ENCODE measurements around the gene NLGN4Y.

Gene NLGN4Y

DNA sequence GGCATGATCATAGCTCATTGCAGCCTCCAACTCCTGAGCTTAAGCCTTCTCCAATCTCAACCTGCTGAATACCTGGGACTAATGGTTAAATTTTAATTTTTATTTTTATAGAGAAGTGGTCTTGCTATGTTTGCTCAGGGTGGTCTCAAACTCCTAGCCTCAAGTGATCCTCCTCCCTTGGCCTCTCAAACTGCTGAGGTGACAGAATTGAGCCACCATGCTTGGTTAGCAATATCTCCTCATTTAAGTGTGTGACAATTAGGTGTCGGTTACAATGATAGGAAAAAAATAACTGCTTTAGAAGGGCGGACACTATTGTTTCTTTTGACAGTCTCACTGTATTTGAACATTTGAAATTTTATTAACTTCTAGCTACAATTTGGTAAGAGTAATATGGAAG is 300.3 kb downstream of the NLGN4Y start:
- no peak for TF ChIP-seq CTCF (IDR thresholded peaks at IDR 0.05; ENCODE audit: control insufficient read depth, extremely low read depth, insufficient read depth)

DNA sequence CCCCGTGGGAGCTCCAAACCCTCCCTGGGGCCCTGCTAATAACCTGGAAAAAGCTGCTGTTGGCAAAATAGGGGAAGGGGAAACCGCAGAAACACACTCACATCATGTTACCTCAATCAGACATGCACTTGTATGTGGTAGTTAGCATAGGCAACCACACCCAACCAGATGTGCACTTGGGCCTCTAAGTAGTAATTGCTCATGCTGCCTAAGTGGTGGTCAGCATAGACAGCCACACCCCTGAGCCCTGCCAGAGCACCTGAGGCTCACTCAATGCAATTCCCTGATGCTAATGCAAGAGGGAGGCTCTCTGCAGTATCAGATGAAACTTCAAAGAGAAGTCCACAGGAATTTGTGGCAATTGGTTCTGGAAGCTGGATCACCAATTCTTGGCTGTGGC is 301.4 kb downstream of the NLGN4Y start:
- H3K4me3 ChIP-seq (ENCODE audit: low read depth, low read length) = no peak overlapping the region
- TF ChIP-seq CTCF (IDR thresholded peaks at IDR 0.05; ENCODE audit: control insufficient read depth, extremely low read depth, insufficient read depth) = no peak

More for the DNA sequence above, 300.3 kb downstream of the NLGN4Y start:
- H3K4me3 ChIP-seq (ENCODE audit: low read depth, low read length) = no peak overlapping the region
- no peak for DNase-seq (ENCODE audit: low read depth)

GRCh38 chrY:14828531-14828930 is 304.2 kb downstream of the NLGN4Y start:
- no peak for TF ChIP-seq CTCF (IDR thresholded peaks at IDR 0.05; ENCODE audit: control insufficient read depth, extremely low read depth, insufficient read depth)
- no peak overlapping the region for H3K4me3 ChIP-seq (ENCODE audit: low read depth, low read length)
- DNase-seq (ENCODE audit: low read depth) = no peak

More for the DNA sequence above, 301.4 kb downstream of the NLGN4Y start:
- DNase-seq (ENCODE audit: low read depth) = no peak

- no peak for TF ChIP-seq CTCF (IDR thresholded peaks at IDR 0.05; ENCODE audit: control insufficient read depth, extremely low read depth, insufficient read depth)
- DNase-seq (ENCODE audit: low read depth) = no peak
These were observed 305.1 kb downstream of the NLGN4Y start for GRCh38 chrY:14829366-14829885.

DNA sequence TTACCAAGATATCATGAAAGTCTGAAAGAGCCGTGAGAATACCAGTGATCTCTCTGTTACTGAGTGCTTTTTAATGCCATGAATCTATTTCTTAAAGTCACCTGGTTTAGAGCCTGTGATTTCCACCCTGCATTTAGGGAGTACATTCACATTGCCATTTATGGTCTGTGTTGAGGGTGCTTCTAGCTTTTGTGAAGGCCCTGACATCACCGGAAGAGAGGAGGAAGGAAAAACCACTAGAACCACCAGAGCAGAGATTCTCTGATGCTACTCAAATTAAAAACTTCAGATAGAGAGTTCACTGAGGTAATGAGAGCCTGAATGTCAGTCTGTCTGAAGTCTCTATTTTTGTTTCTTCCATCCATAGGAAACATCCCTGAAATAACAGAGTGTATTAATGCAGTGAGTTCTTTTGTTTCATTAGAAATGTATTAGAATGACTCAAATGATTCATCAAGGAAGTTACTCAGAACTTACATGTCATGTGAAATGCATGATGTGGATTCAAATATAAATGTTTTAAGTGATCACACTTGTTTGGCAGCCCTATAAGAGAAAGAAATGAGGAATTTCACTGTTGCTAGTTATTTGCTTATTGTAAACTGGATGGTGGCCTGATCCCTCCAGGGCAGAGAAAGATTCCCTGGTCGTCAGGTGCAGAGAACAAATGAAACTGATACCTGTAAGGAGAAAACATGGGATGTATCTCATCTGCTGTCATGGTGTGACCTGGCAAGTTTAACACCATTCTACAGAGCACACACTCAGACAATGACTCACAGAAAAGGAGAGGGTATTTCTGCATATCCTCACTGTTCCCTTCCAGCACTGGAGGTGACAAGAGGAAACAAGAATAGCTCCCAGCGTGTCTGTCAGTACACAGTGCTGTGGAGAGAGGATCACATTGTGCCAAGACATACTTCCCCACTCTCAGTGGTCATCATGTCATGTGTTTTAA is 310.1 kb downstream of the NLGN4Y start:
- no peak overlapping the region for H3K4me3 ChIP-seq (ENCODE audit: low read depth, low read length)
- no peak for TF ChIP-seq CTCF (IDR thresholded peaks at IDR 0.05; ENCODE audit: control insufficient read depth, extremely low read depth, insufficient read depth)
- DNase-seq (ENCODE audit: low read depth) = no peak

More at GRCh38 chrY:14829366-14829885, 305.1 kb downstream of the NLGN4Y start:
- no peak overlapping the region for H3K4me3 ChIP-seq (ENCODE audit: low read depth, low read length)

DNA sequence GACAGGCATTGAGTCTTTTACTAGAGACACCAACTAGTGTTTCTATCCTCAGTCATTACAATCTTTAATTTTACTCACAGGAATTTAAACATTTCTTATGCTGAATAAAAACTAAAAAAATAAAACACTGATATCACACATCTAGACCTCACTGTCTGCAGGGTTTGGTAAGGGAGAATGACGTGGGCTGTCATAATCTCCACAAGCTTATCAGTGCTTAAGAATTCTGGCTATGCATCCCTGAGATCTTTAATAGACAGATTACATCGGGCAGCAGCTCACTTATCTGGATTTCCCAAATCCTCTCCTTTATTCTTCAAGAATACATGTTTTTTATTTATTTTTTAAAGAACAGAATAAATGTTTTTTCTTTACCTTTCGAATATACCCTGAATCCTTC is 313.1 kb downstream of the NLGN4Y start:
- no peak for TF ChIP-seq CTCF (IDR thresholded peaks at IDR 0.05; ENCODE audit: control insufficient read depth, extremely low read depth, insufficient read depth)
- DNase-seq (ENCODE audit: low read depth) = no peak
- no peak overlapping the region for H3K4me3 ChIP-seq (ENCODE audit: low read depth, low read length)
